ENCODE results near the gene PRPF38A.

The PRPF38A gene

DNA sequence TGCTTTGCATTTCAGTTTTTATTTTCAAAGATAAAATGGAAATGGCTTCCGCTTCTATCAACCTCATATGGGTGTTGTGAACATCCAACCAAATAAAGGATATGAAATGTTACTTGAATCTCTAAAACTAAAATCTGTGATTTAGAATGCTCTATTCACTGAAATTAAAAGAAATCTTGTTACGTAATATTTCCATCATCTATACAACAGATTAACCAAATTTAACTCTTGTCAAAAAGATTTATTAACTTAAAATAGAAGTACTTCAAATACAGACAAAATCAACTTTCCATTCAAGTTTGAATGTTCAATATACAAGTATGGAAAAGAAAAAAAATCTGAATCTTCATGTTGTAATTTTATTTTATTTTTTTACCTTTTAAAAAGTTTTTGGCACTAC lies 18.7 kb downstream of the PRPF38A start:
- H3K4me3 ChIP-seq (ENCODE audit: low read depth, low read length), result no peak overlapping the region
- TF ChIP-seq, protein P1, sequence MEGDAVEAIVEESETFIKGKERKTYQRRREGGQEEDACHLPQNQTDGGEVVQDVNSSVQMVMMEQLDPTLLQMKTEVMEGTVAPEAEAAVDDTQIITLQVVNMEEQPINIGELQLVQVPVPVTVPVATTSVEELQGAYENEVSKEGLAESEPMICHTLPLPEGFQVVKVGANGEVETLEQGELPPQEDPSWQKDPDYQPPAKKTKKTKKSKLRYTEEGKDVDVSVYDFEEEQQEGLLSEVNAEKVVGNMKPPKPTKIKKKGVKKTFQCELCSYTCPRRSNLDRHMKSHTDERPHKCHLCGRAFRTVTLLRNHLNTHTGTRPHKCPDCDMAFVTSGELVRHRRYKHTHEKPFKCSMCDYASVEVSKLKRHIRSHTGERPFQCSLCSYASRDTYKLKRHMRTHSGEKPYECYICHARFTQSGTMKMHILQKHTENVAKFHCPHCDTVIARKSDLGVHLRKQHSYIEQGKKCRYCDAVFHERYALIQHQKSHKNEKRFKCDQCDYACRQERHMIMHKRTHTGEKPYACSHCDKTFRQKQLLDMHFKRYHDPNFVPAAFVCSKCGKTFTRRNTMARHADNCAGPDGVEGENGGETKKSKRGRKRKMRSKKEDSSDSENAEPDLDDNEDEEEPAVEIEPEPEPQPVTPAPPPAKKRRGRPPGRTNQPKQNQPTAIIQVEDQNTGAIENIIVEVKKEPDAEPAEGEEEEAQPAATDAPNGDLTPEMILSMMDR (IDR thresholded peaks at IDR 0.05; ENCODE audit: low read depth, low read length), result no peak

DNA sequence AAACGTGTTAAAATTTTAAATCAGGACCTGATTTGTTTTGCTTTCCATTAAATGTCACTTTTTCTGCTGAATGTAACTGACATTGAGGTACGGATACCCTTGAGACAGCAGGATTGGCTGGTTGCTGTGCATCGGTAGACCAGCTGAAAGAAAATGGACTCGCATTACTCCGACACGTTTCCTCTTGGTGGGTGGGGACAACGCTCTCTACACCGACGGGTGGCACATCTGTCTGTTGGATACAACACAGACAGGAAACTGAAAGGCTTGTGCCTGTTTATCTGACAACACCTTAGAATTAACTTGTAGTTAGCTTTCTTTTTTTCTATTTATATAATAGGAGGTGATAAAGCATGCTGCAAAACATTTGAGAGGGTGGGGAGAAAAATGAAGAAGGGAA lies 19.4 kb downstream of the PRPF38A start:
- TF ChIP-seq, protein P1 (IDR thresholded peaks at IDR 0.05; ENCODE audit: low read depth, low read length), result no peak
- no peak overlapping the region for H3K4me3 ChIP-seq (ENCODE audit: low read depth, low read length)

DNA sequence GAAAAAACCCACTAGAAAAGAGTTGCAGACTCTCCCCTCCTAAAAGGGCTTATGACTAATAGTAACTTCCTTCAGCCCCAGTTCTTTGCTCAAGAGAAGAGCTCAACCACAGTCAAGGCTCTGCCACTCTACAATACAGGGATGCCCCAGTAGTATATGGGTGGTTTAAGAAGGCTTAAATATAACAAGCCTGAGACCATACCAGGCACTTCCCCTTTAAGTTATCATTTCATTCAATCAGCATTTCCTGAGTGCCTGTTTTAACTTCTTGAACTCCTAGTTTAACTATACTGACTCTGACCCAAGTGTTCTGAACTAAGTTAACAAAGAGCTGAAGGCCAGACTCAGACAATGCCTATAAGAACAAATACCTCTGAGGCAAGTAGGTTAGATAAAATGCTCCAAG lies 19.8 kb downstream of the PRPF38A start:
- H3K4me3 ChIP-seq (ENCODE audit: low read depth, low read length), result no peak overlapping the region

DNA sequence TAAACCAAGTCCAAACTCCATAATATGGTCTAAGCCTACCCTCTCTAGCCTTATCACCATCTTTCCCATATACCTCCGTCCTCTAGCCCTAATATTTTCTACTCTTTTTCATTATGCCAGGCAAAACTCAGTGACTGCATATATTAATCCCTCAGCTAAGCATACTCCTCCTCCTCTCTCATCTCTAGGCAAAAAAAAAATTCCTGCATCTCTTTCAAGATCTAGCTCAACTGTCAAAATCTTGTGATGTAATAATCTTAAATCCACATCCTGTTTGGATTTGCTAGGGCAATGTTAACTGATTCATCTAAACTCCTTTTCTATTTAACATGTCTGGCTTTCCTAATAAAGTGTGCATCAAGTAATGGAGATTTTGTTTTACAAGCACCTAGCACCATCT lies 20.4 kb downstream of the PRPF38A start:
- no peak overlapping the region for H3K4me3 ChIP-seq (ENCODE audit: low read depth, low read length)
- TF ChIP-seq, protein P1 (IDR thresholded peaks at IDR 0.05; ENCODE audit: low read depth, low read length), result no peak

More for the DNA sequence above, 19.8 kb downstream of the PRPF38A start:
- TF ChIP-seq, protein P1 (IDR thresholded peaks at IDR 0.05; ENCODE audit: low read depth, low read length), result no peak

DNA sequence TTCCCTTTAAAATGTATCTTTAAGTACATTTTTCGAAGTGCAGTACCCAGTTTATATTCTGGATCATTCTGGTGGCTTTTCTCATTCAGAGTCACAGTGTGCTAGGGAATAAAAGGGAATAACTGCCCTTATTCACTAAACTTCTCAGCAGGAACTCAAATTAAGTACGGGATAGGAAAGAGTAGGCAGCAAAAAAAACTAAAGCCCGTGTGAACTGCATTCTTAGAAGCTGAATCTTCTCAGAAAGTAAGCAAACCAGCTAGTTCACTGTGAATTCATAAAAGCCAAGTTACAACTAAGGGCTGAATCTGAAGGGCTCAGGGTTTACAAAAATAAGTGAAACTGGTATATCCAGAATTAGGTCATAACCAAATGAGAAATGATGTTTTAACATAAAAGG lies 22.0 kb downstream of the PRPF38A start:
- TF ChIP-seq, protein P1 (IDR thresholded peaks at IDR 0.05; ENCODE audit: low read depth, low read length), result no peak

DNA sequence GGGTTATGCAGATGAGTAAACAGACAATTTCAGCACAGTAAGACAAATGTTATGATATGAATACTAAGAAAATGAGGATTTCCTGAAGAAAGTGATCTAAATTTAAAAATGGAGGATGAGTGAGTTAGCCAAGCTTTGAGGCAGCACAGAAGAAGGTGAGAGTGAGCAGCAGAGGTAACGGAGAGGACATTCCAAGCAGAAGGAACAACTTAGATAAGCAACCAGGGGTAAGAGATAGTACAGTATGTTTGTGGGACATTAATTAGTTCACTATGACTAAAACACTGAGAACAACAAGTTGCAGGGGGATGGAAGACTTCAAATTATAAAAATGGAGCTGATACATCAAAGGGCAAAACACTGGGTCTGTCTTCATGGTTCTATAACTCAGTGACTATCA lies 22.8 kb downstream of the PRPF38A start:
- TF ChIP-seq, protein P1 (IDR thresholded peaks at IDR 0.05; ENCODE audit: low read depth, low read length), result no peak
- no peak overlapping the region for H3K4me3 ChIP-seq (ENCODE audit: low read depth, low read length)

More for the DNA sequence above, 22.0 kb downstream of the PRPF38A start:
- no peak overlapping the region for H3K4me3 ChIP-seq (ENCODE audit: low read depth, low read length)

DNA sequence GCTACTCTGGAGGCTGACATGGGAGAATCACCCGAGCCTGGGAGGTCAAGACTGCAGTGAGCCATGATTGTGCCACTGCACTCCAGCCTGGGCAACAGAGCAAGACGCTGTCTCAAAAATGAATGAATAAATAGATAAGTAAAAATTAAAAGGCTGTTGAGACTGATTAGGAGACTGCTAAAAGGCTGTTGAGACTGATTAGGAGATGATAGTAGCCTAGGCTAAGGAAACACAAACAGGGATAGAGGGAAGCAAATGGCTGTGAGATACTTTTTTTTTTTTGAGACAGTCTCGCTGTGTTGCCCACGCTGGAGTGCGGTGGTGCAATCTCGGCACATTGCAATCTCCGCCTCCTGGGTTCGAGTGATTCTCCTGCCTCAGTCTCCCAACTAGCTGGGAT lies 28.4 kb downstream of the PRPF38A start:
- TF ChIP-seq, protein P1 (IDR thresholded peaks at IDR 0.05; ENCODE audit: low read depth, low read length), result no peak

More for the DNA sequence above, 28.4 kb downstream of the PRPF38A start:
- no peak overlapping the region for H3K4me3 ChIP-seq (ENCODE audit: low read depth, low read length)
